ENCODE results near the gene SGIP1. TPM values are rescaled to one million over a fixed set of nuclear protein-coding genes. Genes with fewer than 3 reads are reported as not detected.

SGIP1 gene
- total RNA-seq, 1 experiment from 2014 or later, result not detected

DNA sequence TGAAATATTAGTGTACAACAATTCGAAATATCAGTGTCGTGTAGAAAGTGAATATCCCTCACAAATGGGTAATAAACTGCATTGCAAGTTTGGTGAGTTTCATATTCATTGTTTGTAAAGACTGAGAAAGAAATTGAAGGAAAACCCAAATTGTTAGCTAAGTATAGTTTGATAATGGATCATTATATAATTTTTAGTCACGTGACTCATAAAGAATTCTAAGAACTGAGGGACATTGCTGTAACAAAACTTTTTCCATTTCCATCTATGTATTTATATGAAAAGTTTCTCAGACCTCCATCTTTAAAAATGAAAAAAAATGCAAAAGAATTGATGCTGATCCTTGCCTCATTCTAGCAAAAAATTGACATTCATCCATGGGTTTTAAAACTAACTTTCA lies 36.0 kb upstream of the SGIP1 start:
- Mint-ChIP-seq H3K4me1 (ENCODE audit: low read depth, unreplicated experiment) (no peaks in the 10 kb centered on the region), H3K27me3 (ENCODE audit: insufficient read depth, unreplicated experiment) (peaks cover 6% of the 10 kb centered on the region), H3K4me3 (ENCODE audit: unreplicated experiment) (no peak overlapping the region), H3K36me3 (ENCODE audit: insufficient read depth, unreplicated experiment) (no peaks in the 10 kb centered on the region), H3K27ac (ENCODE audit: unreplicated experiment) (no peak overlapping the region), H3K9me3 (ENCODE audit: unreplicated experiment) (no peaks in the 10 kb centered on the region)
- H3K4me1 ChIP-seq, result no peaks in the 10 kb centered on the region
- H3K36me3 ChIP-seq (ENCODE audit: control insufficient read depth, insufficient read depth, low read length), result no peaks in the 10 kb centered on the region
- CTCF ChIA-PET, result no interaction called here
- no peaks in the 10 kb centered on the region for H3K27me3 ChIP-seq (replicated peaks; ENCODE audit: control insufficient read depth, insufficient read depth, low read length)
- H3K4me3 ChIP-seq (ENCODE audit: low read depth, low read length), result no peak overlapping the region
- POLR2A ChIA-PET, result no interaction called here
- no TSS peak for BruUV-seq (replicated peaks)
- no peaks in the 10 kb centered on the region for H3K9me3 ChIP-seq
- TF ChIP-seq, protein P1, sequence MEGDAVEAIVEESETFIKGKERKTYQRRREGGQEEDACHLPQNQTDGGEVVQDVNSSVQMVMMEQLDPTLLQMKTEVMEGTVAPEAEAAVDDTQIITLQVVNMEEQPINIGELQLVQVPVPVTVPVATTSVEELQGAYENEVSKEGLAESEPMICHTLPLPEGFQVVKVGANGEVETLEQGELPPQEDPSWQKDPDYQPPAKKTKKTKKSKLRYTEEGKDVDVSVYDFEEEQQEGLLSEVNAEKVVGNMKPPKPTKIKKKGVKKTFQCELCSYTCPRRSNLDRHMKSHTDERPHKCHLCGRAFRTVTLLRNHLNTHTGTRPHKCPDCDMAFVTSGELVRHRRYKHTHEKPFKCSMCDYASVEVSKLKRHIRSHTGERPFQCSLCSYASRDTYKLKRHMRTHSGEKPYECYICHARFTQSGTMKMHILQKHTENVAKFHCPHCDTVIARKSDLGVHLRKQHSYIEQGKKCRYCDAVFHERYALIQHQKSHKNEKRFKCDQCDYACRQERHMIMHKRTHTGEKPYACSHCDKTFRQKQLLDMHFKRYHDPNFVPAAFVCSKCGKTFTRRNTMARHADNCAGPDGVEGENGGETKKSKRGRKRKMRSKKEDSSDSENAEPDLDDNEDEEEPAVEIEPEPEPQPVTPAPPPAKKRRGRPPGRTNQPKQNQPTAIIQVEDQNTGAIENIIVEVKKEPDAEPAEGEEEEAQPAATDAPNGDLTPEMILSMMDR (IDR thresholded peaks at IDR 0.05; ENCODE audit: insufficient read depth in 1 of 2, low read depth in 1 of 2, low read length in 1 of 2, severe bottlenecking in 1 of 2, unreplicated experiment in 1 of 2), result no peak
- intact Hi-C loops (cut with micrococcal nuclease; ENCODE audit: unreplicated experiment), result no loop called here
- DNase-seq, result no peak

DNA sequence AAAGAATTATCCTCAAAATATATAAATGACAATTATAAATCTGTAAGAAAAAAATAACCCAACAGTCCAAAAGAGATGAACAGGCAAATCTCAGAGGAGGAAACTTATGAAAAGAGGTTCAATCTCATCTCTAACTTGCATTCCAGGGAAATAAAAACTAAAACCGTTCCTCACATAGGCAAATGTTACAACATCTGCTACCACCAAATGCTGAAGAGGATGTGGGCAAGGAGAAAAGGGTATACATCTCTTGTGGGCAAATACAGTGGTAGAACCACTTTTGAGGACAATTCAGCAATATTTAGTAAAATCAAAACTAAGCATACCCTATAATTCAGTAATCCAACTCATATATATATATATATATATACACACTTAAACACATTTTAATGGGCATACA lies 33.7 kb upstream of the SGIP1 start:
- Mint-ChIP-seq H3K36me3 (ENCODE audit: insufficient read depth, unreplicated experiment) (no peaks in the 10 kb centered on the region), H3K9me3 (ENCODE audit: unreplicated experiment) (no peaks in the 10 kb centered on the region)
- CTCF ChIA-PET, result no interaction called here

DNA sequence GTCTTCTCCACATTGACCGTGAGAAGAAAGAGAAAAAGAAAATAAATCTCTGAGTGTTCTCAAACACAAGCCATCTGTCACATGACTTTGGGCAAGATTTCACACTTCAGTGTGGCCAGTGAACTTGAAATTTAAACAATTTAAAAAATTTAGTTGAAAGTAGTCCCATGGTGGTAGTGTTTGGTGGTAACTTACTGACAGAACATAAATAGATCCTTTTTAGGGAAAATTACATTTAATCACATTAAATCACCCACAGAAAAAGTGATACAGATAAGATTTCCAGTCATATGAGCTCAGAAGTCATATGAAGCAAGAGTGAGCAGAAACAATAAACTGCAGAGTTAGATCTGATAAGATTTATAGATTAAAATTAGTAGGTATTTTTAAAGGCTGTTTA lies 31.9 kb upstream of the SGIP1 start:
- ChIA-PET POLR2A (no interaction called here), CTCF (no interaction called here)
- H3K9me3 Mint-ChIP-seq (ENCODE audit: unreplicated experiment), result no peaks in the 10 kb centered on the region
- BruUV-seq (replicated peaks), result no TSS peak
- H3K4me3 ChIP-seq (ENCODE audit: low read depth, low read length), result no peak overlapping the region
- H3K36me3 Mint-ChIP-seq (ENCODE audit: insufficient read depth, unreplicated experiment), result no peaks in the 10 kb centered on the region
- TF ChIP-seq, protein P1 (IDR thresholded peaks at IDR 0.05; ENCODE audit: insufficient read depth in 1 of 2, low read depth in 1 of 2, low read length in 1 of 2, severe bottlenecking in 1 of 2, unreplicated experiment in 1 of 2), result no peak
- DNase-seq, result no peak
- H3K36me3 ChIP-seq (ENCODE audit: control insufficient read depth, insufficient read depth, low read length), result no peaks in the 10 kb centered on the region
- no peak overlapping the region for H3K27ac Mint-ChIP-seq (ENCODE audit: unreplicated experiment)
- no peaks in the 10 kb centered on the region for H3K4me1 ChIP-seq
- no peak overlapping the region for H3K4me3 Mint-ChIP-seq (ENCODE audit: unreplicated experiment)
- H3K4me1 Mint-ChIP-seq (ENCODE audit: low read depth, unreplicated experiment), result peaks cover under 1% of the 10 kb centered on the region
- no peaks in the 10 kb centered on the region for H3K9me3 ChIP-seq
- intact Hi-C loops (cut with micrococcal nuclease; ENCODE audit: unreplicated experiment), result loop anchor here (5.0 kb wide), 2 partner anchors 50 to 545 kb away; no protein-coding TSS in a partner anchor
- no peaks in the 10 kb centered on the region for H3K27me3 ChIP-seq (replicated peaks; ENCODE audit: control insufficient read depth, insufficient read depth, low read length)
- H3K27me3 Mint-ChIP-seq (ENCODE audit: insufficient read depth, unreplicated experiment), result peaks cover 6% of the 10 kb centered on the region

More for the DNA sequence above, 33.7 kb upstream of the SGIP1 start:
- H3K4me1 ChIP-seq, result no peaks in the 10 kb centered on the region
- Mint-ChIP-seq H3K4me3 (ENCODE audit: unreplicated experiment) (no peak overlapping the region), H3K27me3 (ENCODE audit: insufficient read depth, unreplicated experiment) (peaks cover 6% of the 10 kb centered on the region), H3K27ac (ENCODE audit: unreplicated experiment) (no peak overlapping the region), H3K4me1 (ENCODE audit: low read depth, unreplicated experiment) (no peaks in the 10 kb centered on the region)
- intact Hi-C loops (cut with micrococcal nuclease; ENCODE audit: unreplicated experiment), result loop anchor here (5.0 kb wide), 2 partner anchors 48 to 543 kb away; no protein-coding TSS in a partner anchor
- H3K36me3 ChIP-seq (ENCODE audit: control insufficient read depth, insufficient read depth, low read length), result no peaks in the 10 kb centered on the region
- POLR2A ChIA-PET, result no interaction called here
- no peaks in the 10 kb centered on the region for H3K27me3 ChIP-seq (replicated peaks; ENCODE audit: control insufficient read depth, insufficient read depth, low read length)
- H3K9me3 ChIP-seq, result no peaks in the 10 kb centered on the region
- TF ChIP-seq, protein P1 (IDR thresholded peaks at IDR 0.05; ENCODE audit: insufficient read depth in 1 of 2, low read depth in 1 of 2, low read length in 1 of 2, severe bottlenecking in 1 of 2, unreplicated experiment in 1 of 2), result no peak
- no TSS peak for BruUV-seq (replicated peaks)
- no peak for DNase-seq
- no peak overlapping the region for H3K4me3 ChIP-seq (ENCODE audit: low read depth, low read length)

Measured in Caco-2 (cell line).